NT2/D1 (cell line): ENCODE data around the gene FBXO15.

Source experiments
- SUZ12 ChIP-seq: IDR thresholded peaks from 2 replicates; pipeline ENCODE4 v1.6.1; 2011; ENCODE audit not compliant: insufficient read length, insufficient read depth; ENCODE audit errors: extremely low read depth
- YY1 ChIP-seq: IDR thresholded peaks from 2 replicates; pipeline ENCODE4 v1.6.1; 2011; ENCODE audit not compliant: insufficient read length, insufficient read depth
- ZNF274 ChIP-seq: IDR thresholded peaks from 2 replicates; pipeline ENCODE4 v1.6.1; 2011; ENCODE audit warnings: mild to moderate bottlenecking, low read depth, low read length

DNA sequence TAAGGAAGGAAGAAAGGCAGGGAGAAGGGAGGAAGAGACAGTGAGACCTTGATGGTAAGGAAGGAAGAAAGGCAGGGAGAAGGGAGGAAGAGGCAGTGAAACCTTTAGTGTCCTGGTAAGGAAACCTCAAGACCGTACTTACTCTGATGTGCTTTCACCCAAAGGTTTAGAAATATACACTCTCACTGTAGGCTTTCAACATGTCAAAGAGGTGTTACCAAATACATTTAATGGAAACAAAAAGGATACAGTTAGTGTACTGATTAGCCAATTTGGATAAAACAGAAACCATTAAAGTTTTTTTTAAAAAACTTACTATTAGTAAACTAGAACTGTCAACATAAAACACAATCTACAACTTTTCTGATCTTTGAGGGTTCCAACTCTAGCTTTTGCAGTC, 7.1 kb downstream of the FBXO15 start:
- TF ChIP-seq YY1 (no peak), ZNF274 (no peak), SUZ12 (no peak)
